ENCODE measurements around the gene ADPRHL1. TPM values are rescaled to one million over a fixed set of nuclear protein-coding genes. Genes with fewer than 3 reads are reported as not detected.

The ADPRHL1 gene
- total RNA-seq: 100 to 1,000 TPM; 241 to 245 TPM
- long read RNA-seq, transcript ADPRHL1-202 (7 exons, 1,341 nt): major isoform, 50 of 98 reads
- long read RNA-seq, partial matches to known transcripts: 17 of 98 reads
- long read RNA-seq, other reads (novel, unspliced or antisense): 30 of 98 reads

- intact Hi-C loops (cut with DNase I): loop anchor here (5.0 to 10.0 kb wide), 3 partner anchors 34 to 112 kb away; no protein-coding TSS in a partner anchor
- peak; percentile 67 for DNase-seq
- ATAC-seq: peak; percentile 69 to 72
These were observed at the start of gene ADPRHL1 for GRCh38 chr13:113452942-113453901. ADPRHL1 (minus strand) TSS chr13:113453488; CDS start chr13:113453437, 51 bp downstream.

- no peak for DNase-seq
- intact Hi-C loops (cut with DNase I): no loop called here
- no peak for ATAC-seq
These were observed 49.4 kb upstream of the ADPRHL1 start for GRCh38 chr13:113502686-113503085.

- DNase-seq (no peak), ATAC-seq (peak; percentile 40 to 72)
- intact Hi-C loops (cut with DNase I): no loop called here
These were observed 47.4 kb upstream of the ADPRHL1 start for GRCh38 chr13:113500530-113501265.

- no peak for ATAC-seq
- no peak for DNase-seq
- intact Hi-C loops (cut with DNase I): loop anchor here in 1 of 2 donors (5.0 kb wide), 1 partner anchor 43 kb away; no protein-coding TSS in a partner anchor
These were observed 46.6 kb upstream of the ADPRHL1 start for GRCh38 chr13:113499936-113500335.

- DNase-seq: no peak
These were observed 45.6 kb upstream of the ADPRHL1 start for GRCh38 chr13:113498905-113499304.

GRCh38 chr13:113497217-113497616 lies 43.9 kb upstream of the ADPRHL1 start:
- no peak for DNase-seq
- no peak for ATAC-seq
- intact Hi-C loops (cut with DNase I): loop anchor here in 1 of 2 donors (5.0 kb wide), 1 partner anchor 40 kb away; no protein-coding TSS in a partner anchor

More at GRCh38 chr13:113498905-113499304, 45.6 kb upstream of the ADPRHL1 start:
- intact Hi-C loops (cut with DNase I): loop anchor here in 1 of 2 donors (5.0 kb wide), 1 partner anchor 42 kb away; no protein-coding TSS in a partner anchor
- no peak for ATAC-seq

DNA sequence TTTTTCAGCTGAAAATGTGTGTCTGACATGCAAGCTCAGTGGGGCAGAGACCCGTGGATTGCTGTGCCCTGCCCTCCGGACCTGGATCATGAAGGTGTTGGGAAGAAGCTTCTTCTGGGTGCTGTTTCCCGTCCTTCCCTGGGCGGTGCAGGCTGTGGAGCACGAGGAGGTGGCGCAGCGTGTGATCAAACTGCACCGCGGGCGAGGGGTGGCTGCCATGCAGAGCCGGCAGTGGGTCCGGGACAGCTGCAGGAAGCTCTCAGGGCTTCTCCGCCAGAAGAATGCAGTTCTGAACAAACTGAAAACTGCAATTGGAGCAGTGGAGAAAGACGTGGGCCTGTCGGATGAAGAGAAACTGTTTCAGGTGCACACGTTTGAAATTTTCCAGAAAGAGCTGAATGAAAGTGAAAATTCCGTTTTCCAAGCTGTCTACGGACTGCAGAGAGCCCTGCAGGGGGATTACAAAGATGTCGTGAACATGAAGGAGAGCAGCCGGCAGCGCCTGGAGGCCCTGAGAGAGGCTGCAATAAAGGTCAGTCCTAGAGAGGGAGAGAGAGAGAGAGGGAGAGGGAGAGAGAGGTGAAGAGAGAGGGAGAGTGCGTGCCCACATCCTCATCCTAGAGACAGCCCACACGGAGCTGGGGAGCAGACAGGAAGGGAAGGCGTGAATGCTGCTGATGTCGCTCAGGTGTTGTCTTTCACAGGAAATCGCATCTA lies 42.4 kb upstream of the ADPRHL1 start:
- ATAC-seq (no peak), DNase-seq (no peak)
- intact Hi-C loops (cut with DNase I): loop anchor here in 1 of 2 donors (5.0 kb wide), 1 partner anchor 38 kb away; no protein-coding TSS in a partner anchor

GRCh38 chr13:113493315-113493951 lies 40.1 kb upstream of the ADPRHL1 start:
- ATAC-seq: peak in 1 of 2 donors; percentile 4
- intact Hi-C loops (cut with DNase I): no loop called here
- no peak for DNase-seq

DNA sequence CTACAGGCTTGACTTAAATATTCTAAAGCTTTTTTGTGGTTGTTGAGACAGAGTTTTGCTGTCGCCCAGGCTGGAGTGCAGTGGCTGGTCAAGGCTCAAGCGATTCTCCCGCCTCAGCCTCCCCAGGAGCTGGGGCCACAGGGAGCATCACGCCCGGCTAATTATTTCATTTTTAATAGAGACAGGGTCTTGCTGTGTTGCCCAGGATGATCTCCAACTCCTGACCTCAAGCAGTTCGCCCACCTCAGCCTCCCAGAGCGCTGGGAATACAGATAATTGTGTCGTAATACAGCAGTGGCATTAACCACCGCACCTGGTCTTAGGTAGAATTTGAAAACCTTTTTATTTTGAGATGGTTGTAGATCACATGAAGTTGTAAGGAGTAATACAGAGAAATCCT lies 38.7 kb upstream of the ADPRHL1 start:
- intact Hi-C loops (cut with DNase I): no loop called here
- ATAC-seq (no peak), DNase-seq (no peak)

DNA sequence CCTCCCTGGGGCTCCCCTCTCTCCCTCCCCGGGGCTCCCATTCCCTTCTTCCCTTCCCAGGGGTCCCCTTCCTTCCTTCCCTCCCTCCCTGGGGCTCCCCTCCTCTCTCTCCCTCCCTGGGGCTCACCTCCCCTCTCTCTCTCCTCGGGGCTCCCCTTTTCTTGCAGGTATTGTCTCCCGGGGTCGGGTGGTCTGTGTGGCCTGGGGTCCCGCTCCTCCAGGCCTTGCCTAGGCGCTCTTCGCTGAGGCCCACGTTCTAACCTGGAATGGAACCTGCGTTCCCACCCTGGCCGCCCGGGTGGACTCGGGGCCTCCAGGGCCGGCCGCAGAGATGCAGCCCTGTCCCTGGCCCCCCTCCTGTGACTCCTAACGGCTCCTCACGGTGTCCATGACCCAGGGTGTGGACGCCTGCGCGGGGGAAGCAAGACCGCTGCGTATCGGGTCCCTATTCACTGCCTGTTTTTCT lies 38.2 kb upstream of the ADPRHL1 start:
- ATAC-seq (peak; percentile 12 to 37), DNase-seq (peak; percentile 48)
- intact Hi-C loops (cut with DNase I): no loop called here

DNA sequence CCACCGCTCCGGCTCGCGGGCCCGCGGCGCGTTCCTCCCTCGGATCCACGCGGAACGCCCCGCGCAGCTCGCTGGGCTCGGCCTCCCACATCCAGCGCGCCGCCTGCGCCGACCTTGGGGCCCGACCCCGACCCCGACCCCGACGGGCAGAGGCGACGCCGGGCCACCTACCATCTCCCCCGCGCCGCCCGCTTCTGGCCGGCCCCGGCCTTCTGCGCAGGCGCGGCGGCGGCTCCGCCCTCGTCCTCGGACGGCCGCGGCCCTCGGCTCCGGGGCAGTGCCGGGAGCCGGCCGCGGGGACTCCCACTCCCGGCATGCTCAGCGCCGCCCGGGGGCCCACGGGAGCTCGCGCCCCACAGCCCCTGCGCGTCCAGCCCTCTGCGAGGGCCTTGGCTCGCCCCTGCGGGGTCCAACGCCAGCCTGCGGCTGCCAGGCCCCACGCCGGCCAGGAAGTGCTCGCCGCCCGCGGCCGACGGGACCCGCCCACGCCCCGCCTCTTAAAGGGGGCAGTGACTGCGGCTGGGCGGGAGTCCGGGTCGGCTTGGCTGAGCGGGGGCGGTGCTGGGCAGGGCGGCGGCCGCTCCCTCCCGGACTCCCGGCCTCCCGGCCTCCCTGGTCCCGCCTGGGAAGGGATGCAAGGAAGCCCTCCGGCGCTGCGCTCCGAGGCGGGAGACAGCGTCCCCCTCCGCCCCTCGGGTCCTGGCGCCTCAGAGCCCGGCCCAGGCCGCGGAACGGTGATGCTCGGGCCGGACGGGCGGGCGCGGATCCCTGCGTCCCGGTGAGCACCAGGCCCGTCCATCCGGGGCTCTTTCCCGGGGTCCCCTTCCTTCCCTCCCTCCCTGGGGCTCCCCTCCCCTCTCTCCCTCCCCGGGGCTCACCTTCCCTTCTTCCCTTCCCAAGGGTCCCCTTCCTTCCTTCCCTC lies 37.5 kb upstream of the ADPRHL1 start, which contains the start of gene DCUN1D2:
Gene DCUN1D2 (minus strand): TSS at position 216 of the 922 bp plus-strand sequence. CDS start 42 bp downstream, at position 174.
- DNase-seq: peak; percentile 96
- ATAC-seq: peak; percentile 95
- intact Hi-C loops (cut with DNase I): no loop called here

DNA sequence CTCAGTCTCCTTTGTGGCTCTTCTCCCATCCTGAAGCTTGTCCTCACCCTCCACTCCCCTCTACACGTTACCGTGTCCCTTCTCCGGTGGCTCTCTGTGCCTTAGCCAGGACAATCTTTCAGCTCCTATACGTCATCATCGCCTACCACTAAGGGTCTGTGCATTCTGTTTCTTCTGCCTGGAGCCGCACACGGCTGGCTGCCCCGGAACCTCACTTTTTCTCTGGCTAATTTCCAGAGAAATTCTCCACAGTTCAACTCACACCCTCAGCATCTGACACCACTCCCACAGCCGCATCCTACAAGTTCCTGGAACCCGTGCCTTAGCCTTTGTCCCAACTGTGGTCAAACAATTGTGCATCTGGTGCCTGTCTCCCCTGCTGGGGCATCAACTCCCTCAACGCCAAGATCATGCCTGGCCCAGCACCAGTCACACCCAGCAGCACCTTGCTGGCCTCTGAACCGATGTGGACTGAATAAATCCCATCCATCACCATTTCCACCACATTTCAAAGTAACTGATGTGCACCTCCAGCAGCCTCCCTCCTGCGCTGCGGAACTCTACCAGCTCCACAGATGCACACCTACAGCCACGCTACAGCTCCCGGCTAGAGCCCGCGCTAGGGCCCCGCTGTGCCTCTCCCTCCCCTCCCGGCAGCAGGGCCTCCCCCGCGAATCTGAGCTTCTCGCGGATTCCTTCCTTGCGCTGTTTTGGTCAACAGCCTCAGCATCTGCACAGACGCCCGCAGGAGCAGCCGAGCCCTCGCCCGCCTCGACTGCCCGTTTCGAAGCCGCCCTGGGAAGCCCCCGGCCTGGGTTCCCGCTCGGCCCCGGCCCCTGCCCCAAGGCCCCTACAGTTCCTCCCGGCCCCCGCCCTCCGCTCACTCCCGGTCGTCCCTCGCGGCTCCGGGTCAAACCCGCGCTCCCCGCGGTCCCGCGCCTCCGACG lies 36.5 kb upstream of the ADPRHL1 start:
- DNase-seq: peak; percentile 52
- intact Hi-C loops (cut with DNase I): loop anchor here in 1 of 2 donors (5.0 kb wide), 1 partner anchor 38 kb away; the partner anchor contains the start of gene ADPRHL1
- peak; percentile 3 to 7 for ATAC-seq

DNA sequence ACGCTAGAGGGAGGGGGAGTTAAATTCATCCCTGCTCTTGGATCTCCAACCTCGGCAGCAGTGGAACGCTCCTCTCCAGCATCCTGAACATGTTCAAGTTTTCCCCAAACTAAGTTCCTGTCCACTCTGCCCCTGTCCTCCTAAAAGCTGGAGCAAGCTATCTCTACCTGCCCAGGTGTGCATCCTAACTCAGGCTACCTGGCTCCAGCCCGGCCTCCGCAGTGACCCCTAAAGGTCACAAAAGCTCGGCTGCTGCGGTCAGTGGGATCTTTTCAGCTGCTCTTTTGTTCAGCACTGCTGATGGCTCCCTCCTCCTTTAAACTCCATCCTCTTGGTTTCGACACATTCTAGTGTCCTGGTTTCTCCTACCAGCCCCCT lies 35.9 kb upstream of the ADPRHL1 start:
- DNase-seq (no peak), ATAC-seq (no peak)
- intact Hi-C loops (cut with DNase I): loop anchor here in 1 of 2 donors (5.0 kb wide), 1 partner anchor 37 kb away; the partner anchor contains the start of gene ADPRHL1

GRCh38 chr13:113488283-113488682 lies 35.0 kb upstream of the ADPRHL1 start:
- no peak for DNase-seq
- intact Hi-C loops (cut with DNase I): loop anchor here in 1 of 2 donors (5.0 kb wide), 1 partner anchor 36 kb away; the partner anchor contains the start of gene ADPRHL1
- ATAC-seq: no peak

- intact Hi-C loops (cut with DNase I): loop anchor here in 1 of 2 donors (5.0 kb wide), 1 partner anchor 34 kb away; the partner anchor contains the start of gene ADPRHL1
- ATAC-seq (no peak), DNase-seq (no peak)
These were observed 33.4 kb upstream of the ADPRHL1 start for GRCh38 chr13:113486698-113487097.

All from left cardiac atrium (tissue), 4 donors.